D721Med (cell line): ENCODE results near the gene SLC7A10.

ENCODE experiments used
- DNase-seq: peaks from one replicate; pipeline ENCODE4 v3.0.0; 2011; ENCODE audit warnings: low spot score; ENCODE audit not compliant: insufficient read length
- FAIRE-seq: peaks from 2 replicates; lab custom pipeline; 2011; peaks lifted over from hg19 to GRCh38; lab: Jason Lieb, UNC
- CTCF ChIP-seq: IDR thresholded peaks from 2 replicates; pipeline ENCODE4 v1.5.1; 2012; ENCODE audit warnings: mild to moderate bottlenecking, control low read depth; ENCODE audit not compliant: insufficient read depth; ENCODE audit errors: missing control alignments

The SLC7A10 gene

GRCh38 chr19:33206261-33207039, 19.2 kb downstream of the SLC7A10 start:
- no peak for TF ChIP-seq CTCF
- no peak for FAIRE-seq
- no peak for DNase-seq

- FAIRE-seq (no peak), DNase-seq (no peak)
- no peak for TF ChIP-seq CTCF
Observed at GRCh38 chr19:33205531-33206260, 20.0 kb downstream of the SLC7A10 start.

GRCh38 chr19:33205110-33205509, 20.5 kb downstream of the SLC7A10 start:
- no peak for TF ChIP-seq CTCF
- DNase-seq (no peak), FAIRE-seq (no peak)

- no peak for FAIRE-seq
- DNase-seq, result no peak
- no peak for TF ChIP-seq CTCF
Observed at GRCh38 chr19:33204136-33204973, 21.3 kb downstream of the SLC7A10 start.

- TF ChIP-seq CTCF, result no peak
- FAIRE-seq (no peak), DNase-seq (no peak)
Observed at GRCh38 chr19:33203529-33203928, 22.1 kb downstream of the SLC7A10 start.

- no peak for TF ChIP-seq CTCF
- DNase-seq, result no peak
- FAIRE-seq, result no peak
Observed at GRCh38 chr19:33202546-33203507, 22.8 kb downstream of the SLC7A10 start.
